GM10847 (cell line): Measurements from ENCODE around the gene STK17B.

Source experiments
- POLR2A ChIP-seq: IDR thresholded peaks from 2 replicates; pipeline ENCODE4 v1.6.1; 2011; ENCODE audit not compliant: insufficient read length; ENCODE audit errors: extremely low read depth

STK17B gene

GRCh38 chr2:196170606-196171247 is 651 bp downstream of the STK17B start:
- TF ChIP-seq POLR2A: no peak

- no peak for TF ChIP-seq POLR2A
Measured at GRCh38 chr2:196170213-196170605, 1.2 kb downstream of the STK17B start.

- TF ChIP-seq POLR2A: no peak
Measured at GRCh38 chr2:196169516-196169915, 1.9 kb downstream of the STK17B start.

- TF ChIP-seq POLR2A: no peak
Measured at GRCh38 chr2:196168181-196168580, 3.2 kb downstream of the STK17B start.

GRCh38 chr2:196167666-196168065 is 3.7 kb downstream of the STK17B start:
- no peak for TF ChIP-seq POLR2A

GRCh38 chr2:196166876-196167275 is 4.5 kb downstream of the STK17B start:
- no peak for TF ChIP-seq POLR2A

- no peak for TF ChIP-seq POLR2A
Measured at GRCh38 chr2:196165016-196165415, 6.4 kb downstream of the STK17B start.

GRCh38 chr2:196163285-196163684 is 8.1 kb downstream of the STK17B start:
- no peak for TF ChIP-seq POLR2A

GRCh38 chr2:196162586-196163175 is 8.7 kb downstream of the STK17B start:
- TF ChIP-seq POLR2A: no peak

- no peak for TF ChIP-seq POLR2A
Measured at GRCh38 chr2:196160946-196161345, 10.4 kb downstream of the STK17B start.

- TF ChIP-seq POLR2A: no peak
Measured at GRCh38 chr2:196160101-196160500, 11.3 kb downstream of the STK17B start.

- no peak for TF ChIP-seq POLR2A
Measured at GRCh38 chr2:196159221-196159892, 12.0 kb downstream of the STK17B start.

GRCh38 chr2:196155575-196155974 is 15.8 kb downstream of the STK17B start:
- no peak for TF ChIP-seq POLR2A

- TF ChIP-seq POLR2A: no peak
Measured at GRCh38 chr2:196153480-196153879, 17.9 kb downstream of the STK17B start.

GRCh38 chr2:196149948-196150347 is 21.4 kb downstream of the STK17B start:
- no peak for TF ChIP-seq POLR2A

GRCh38 chr2:196148736-196149135 is 22.6 kb downstream of the STK17B start:
- TF ChIP-seq POLR2A: no peak
